GM10248 (cell line): ENCODE measurements around the gene HIF3A.
"Not testable (repeated sequence)": the region's sequence is repeated elsewhere in the genome, so short reads cannot be mapped to it uniquely, and the experiment has no call there.

Experiments
- CTCF ChIA-PET: fragments of 300-600 bp; sonication (Branson Sonifier 250); formaldehyde crosslinking; extraction: SDS; loops from one replicate; lab custom pipeline; 2021; ENCODE audit warnings: antibody characterized with exemption; lab: Yijun Ruan, JAX
- POLR2A ChIA-PET: fragments of 350-650 bp; sonication (Branson Sonifier 250); formaldehyde crosslinking; extraction: SDS; loops from one replicate; lab custom pipeline; 2020; ENCODE audit warnings: antibody characterized with exemption; lab: Yijun Ruan, JAX
- DNase-seq: peaks from one replicate; pipeline ENCODE4 v3.0.0; 2012; ENCODE audit errors: extremely low spot score
- CTCF ChIP-seq: IDR thresholded peaks from 2 replicates; pipeline ENCODE4 v1.5.1; 2012; ENCODE audit warnings: mild to moderate bottlenecking, low read depth; ENCODE audit errors: extremely low read depth, missing control alignments, control extremely low read depth

The HIF3A gene

DNA sequence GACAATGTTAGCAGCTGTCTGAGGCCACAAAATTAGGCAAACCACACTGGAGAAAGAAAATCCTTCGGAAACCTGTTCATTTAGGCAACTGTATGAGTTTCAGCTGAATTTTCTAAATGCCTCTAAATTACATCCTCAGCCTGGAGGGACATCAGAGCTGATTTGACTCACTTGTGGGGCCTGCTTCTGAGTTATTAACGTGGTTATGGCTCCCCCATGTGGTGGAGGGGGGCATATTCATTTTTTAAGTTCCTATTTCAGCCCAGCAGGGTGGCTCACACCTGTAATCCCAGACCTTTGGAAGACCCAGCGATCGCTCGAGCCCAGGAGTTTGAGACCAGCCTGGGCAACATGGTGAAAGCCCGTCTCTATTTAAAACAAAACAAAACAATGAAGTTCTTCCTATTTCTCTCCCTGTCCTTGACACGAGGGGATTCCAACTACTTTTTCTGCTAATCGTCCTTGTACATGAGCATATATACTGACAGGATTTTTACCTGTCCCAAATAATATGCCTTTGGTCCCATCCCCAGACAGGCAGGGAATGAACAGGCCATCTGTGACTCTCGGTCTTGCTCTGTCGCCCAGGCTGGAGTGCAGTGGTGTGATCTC, 31.5 kb upstream of the HIF3A start:
- TF ChIP-seq CTCF, result peak; percentile 75
- POLR2A ChIA-PET, result no interaction called here
- CTCF ChIA-PET, result interaction anchor here (0.6 to 7.5 kb wide), 33 partner anchors 10 to 448 kb away, joined by 3 to 91 read pairs (median 4); no protein-coding TSS in a partner anchor
- DNase-seq, result peak; percentile 73

- ChIA-PET POLR2A (no interaction called here), CTCF (interaction anchor here (1.0 to 7.5 kb wide), 5 partner anchors 12 to 241 kb away, joined by 3 to 91 read pairs (median 4); no protein-coding TSS in a partner anchor)
Observed at GRCh38 chr19:46269101-46269500, 27.7 kb upstream of the HIF3A start.

DNA sequence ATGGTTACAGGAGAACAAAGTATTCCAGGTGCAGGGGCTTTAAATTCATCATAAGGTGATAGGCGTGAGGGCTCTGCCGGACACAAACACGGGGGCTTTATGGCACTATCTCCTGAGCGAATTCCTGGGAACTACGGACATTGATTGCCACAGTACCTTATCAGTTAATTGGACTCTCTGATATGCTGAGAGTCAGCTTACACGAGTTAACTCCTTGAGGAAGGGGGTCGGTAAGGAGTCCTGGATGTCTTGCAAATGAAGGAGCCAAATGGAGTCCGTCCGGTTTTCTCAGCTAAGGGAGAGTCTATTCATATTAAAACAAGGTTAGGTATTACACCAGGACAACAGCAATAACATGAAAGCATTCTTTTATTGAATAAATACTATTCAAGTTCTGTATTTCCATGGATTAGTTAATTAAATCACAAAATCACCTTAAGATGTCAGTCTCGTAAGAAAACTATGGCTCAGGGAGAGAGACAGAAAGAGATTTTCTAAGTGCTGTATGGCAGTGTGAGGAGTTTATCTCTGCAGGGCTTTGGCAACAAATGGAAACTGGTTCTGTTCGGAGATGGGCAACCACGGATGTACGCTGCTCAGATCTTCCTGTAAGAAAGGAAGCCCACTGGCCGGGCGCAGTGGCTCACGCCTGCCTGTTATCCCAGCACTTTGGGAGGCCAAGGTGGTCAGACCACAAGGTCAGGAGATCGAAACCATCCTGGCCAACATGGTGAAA, 26.2 kb upstream of the HIF3A start:
- no peak for DNase-seq
- TF ChIP-seq CTCF, result no peak
- ChIA-PET POLR2A (no interaction called here), CTCF (interaction anchor here (0.8 to 1.5 kb wide), 4 partner anchors 191 to 261 kb away, joined by 3 to 6 read pairs (median 4); no protein-coding TSS in a partner anchor)

More at GRCh38 chr19:46269101-46269500, 27.7 kb upstream of the HIF3A start:
- TF ChIP-seq CTCF, result no peak
- no peak for DNase-seq

DNA sequence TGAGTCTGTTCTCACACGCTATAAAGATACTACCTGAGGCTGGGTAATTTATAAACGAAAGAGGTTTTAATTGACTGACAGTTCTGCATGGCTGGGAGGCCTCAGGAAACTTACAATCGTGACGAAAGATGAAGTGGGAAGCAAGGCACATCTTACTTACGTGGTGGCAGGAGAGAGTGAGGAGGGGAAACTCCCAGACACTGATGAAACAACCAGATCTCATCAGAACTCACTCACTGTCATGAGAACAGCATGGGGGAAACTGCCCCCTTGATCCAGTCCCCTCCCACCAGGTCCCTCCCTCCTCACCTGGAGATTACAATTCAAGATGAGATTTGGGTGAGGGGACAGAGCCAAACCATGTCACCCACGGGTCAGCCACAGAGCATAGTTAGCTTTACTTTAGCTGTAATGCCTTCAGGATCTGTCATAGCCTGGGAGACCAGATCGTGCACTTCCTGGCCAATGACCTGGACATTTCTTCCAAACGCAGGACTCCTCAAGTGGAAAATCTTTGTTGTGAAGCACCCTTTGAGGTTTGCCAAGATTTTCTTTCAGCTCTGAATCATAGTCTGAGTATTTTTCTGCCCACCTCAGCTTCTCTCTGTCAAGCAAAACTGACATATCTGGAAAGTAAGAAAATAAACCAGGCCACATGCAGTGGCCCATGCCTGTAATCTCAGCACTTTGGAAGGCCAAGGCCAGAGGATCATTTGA, 25.2 kb upstream of the HIF3A start:
- CTCF ChIA-PET, result interaction anchor here (0.8 to 1.2 kb wide), 3 partner anchors 8 to 243 kb away, joined by 3 to 4 read pairs (median 3); no protein-coding TSS in a partner anchor
- no peak for DNase-seq
- TF ChIP-seq CTCF, result no peak
- POLR2A ChIA-PET, result no interaction called here

DNA sequence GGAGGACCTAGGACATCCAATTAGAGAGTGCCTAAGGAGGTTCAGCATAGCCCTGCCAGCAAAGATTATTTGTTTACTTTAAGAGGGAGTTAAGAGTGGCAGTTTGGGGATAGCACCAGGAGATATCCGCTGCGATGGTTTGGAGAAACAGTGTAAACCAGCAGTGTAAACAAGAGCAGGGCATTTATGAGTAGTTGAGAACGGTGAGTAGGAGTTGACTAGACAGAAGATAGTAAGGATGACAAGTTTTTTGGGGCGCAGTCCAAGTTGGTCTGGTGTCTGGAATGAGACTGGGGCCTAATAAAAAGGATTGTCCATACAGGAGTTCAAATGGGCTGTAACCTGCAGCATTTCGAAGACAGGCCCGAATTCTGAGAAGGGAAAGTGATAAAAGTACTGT, 22.9 kb upstream of the HIF3A start:
- POLR2A ChIA-PET, result not testable (repeated sequence)

DNA sequence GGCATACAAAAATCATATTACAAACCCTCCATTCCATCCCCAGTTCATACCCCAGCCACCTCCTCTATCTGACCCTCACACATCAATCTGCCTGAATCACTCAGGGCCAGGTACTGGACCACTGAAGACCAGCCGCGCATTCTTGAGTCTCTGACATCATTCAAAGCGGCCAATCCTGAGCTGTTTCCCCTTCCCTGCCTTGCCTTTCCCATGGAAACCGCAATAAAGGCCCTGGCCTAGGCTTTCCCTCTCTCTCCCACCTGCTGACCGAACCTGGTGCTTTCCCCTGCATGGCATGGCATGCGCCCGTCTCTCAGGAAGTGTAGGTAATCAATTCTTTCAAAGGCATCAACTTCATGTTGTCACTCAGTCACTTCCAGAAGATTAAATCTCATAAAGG, 17.7 kb upstream of the HIF3A start:
- ChIA-PET CTCF (interaction anchor here (0.9 to 3.8 kb wide), 7 partner anchors 7 to 234 kb away, joined by 3 to 21 read pairs (median 14); no protein-coding TSS in a partner anchor), POLR2A (interaction anchor here (0.5 kb wide), 1 partner anchor 267 kb away, joined by 3 read pairs; no protein-coding TSS in a partner anchor)
- no peak for DNase-seq
- TF ChIP-seq CTCF, result no peak

More for the DNA sequence above, 22.9 kb upstream of the HIF3A start:
- CTCF ChIA-PET, DNase-seq: not testable (repeated sequence)
